Stimulated activated CD4-positive, alpha-beta T cell treated with anti-CD3 and anti-CD28 coated beads, Interleukin-4, amount 100 ng/mL, for 48 hours (primary cell): ENCODE measurements around the gene SLF2.

Experiments
- DNase-seq, 2 donors: peaks; one replicate each; pipeline ENCODE4 v3.0.0-alpha.2; 2020; ENCODE audit warnings: low read depth in 2 of 2

SLF2 gene, protein sequence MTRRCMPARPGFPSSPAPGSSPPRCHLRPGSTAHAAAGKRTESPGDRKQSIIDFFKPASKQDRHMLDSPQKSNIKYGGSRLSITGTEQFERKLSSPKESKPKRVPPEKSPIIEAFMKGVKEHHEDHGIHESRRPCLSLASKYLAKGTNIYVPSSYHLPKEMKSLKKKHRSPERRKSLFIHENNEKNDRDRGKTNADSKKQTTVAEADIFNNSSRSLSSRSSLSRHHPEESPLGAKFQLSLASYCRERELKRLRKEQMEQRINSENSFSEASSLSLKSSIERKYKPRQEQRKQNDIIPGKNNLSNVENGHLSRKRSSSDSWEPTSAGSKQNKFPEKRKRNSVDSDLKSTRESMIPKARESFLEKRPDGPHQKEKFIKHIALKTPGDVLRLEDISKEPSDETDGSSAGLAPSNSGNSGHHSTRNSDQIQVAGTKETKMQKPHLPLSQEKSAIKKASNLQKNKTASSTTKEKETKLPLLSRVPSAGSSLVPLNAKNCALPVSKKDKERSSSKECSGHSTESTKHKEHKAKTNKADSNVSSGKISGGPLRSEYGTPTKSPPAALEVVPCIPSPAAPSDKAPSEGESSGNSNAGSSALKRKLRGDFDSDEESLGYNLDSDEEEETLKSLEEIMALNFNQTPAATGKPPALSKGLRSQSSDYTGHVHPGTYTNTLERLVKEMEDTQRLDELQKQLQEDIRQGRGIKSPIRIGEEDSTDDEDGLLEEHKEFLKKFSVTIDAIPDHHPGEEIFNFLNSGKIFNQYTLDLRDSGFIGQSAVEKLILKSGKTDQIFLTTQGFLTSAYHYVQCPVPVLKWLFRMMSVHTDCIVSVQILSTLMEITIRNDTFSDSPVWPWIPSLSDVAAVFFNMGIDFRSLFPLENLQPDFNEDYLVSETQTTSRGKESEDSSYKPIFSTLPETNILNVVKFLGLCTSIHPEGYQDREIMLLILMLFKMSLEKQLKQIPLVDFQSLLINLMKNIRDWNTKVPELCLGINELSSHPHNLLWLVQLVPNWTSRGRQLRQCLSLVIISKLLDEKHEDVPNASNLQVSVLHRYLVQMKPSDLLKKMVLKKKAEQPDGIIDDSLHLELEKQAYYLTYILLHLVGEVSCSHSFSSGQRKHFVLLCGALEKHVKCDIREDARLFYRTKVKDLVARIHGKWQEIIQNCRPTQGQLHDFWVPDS

DNA sequence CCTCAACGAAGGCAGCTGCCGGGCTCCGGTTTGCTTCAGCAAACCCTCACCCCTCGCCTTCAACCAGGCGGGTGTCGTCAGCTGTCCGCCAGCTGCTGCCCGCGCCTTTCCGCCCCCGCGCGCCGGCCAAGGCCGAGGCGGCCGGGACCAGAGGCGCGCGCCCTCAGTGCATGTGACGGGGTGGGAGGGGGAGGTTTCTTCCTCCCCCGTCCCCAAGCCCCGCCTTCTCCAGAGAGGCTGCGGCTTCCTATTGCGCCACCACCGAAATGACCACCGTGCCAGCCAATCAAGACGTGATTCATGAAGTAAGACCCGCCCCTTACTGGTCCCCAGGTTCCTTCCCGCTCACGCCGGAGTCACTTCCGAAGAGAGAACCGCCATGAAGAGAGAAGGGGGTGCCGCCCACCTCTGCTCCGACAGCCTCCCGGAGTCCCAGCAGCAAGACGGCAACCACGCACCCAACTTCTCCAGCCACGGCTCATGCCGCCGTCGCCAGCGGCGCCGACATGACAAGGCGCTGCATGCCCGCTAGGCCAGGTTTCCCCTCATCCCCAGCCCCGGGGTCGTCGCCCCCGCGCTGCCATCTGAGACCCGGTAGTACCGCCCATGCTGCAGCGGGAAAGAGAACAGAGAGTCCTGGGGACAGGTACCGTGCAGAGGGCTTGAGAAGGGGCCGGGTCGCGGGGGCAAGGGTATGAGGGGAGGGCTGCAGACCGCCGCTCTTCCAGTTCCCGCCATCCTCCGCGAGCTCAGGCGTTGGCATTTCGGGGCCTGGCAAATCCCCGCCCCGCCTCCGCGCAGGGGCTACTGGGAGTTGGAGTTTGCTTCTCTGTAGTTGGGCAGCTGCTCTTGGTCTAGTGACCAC is at the start of gene SLF2:
TSS of gene SLF2 (plus strand) at position 359 of the 865 bp plus-strand sequence. CDS start at position 507, 148 bp downstream.
- DNase-seq, result peak; percentile 85 to 94

DNA sequence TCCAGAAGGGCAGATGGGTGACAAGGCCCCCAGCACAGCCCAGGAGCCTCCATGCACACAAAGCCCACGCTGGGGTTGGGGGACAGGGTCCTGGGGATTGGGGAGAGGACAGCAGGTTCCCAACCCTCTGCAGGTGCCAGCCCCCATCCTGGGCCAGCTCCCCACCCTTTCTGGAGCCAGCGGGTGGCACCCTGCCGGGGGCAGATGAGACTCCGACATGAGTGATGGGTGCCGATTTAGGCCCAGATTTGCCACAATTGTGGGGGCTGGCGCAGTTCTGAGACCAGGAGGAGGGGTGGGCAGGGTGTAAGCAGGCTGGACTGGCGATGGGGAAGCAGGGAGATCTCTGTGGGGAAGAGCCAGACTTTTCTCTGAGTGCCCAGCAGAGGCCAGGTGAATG is 49.3 kb upstream of the SLF2 start:
- no peak for DNase-seq

DNA sequence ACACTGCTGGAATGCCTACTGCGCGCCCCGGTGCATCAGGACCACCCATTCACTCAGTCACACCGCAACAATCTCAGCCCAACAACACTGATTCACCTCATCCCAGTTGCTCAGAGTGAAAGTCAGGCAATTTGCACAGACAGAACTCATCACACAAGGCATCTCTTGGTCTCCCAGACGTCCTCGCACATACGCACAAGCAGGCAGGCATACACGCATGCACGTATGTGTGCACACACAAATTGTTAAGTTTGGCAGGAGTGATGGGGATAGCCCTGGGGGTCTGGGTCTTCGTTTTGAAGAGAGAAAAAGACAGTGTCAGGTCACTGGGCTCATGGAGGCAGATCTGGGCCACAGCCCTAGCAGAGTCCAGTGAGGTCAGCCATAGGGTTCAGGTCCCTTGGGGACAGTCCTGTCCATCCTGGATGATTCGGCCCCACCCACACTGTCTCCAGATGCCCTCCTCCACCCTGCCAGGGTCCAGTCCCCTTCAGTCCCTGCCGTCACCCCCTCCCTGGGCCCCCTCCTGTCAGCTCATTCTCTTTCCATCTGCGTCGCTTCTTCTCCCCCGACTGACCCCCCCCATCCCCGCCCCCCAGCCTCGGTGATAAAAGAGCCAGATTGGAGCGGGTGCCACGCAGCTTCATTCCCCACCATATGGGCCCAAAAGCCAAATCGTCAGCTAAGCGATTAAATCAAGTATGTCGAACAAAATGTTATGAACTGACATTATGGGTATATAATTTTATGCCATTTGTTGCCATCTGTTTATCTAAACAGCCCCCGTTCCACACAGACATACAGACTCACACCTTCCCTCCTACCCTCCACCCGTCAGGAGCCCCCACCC is 48.5 kb upstream of the SLF2 start:
- DNase-seq, result no peak

DNA sequence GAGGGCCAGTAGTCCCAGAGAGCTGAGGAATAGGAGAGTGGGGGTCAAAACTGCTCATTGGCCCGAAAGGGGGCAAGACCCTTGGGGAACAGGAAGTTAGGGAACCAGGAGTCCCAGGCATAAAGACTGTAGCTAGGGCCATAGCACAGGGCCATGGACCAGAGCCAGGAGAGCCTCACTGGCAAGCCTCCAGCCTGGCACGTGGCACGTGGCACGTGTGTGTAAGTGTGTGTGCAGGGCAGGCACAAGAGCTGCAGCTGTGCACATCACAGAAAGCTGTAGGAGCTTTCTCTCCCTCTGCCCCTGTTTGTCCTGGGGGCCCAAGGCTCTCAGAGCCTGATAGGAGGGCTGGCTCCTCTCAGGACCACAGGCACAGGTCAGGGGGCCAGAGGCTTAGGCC is 47.8 kb upstream of the SLF2 start:
- DNase-seq, result no peak

DNA sequence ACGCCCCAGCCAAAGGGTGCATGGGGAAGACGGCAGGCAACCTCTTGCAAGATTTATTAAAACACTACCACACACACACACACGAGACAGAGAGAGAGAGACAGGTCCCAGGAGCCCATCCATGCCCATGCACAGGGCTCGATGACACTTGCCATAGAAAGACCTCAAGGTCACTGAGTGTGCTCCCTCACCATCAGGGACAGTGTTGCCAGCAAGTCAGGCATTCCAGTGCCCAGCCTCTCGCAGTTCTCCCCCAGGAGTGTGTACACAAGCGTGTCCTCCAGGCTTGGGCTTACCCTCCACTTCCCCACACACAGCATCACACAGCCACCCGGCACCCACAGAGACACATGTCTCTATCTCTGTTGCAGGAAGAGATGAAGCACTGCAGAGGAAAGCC is 46.8 kb upstream of the SLF2 start:
- no peak for DNase-seq

DNA sequence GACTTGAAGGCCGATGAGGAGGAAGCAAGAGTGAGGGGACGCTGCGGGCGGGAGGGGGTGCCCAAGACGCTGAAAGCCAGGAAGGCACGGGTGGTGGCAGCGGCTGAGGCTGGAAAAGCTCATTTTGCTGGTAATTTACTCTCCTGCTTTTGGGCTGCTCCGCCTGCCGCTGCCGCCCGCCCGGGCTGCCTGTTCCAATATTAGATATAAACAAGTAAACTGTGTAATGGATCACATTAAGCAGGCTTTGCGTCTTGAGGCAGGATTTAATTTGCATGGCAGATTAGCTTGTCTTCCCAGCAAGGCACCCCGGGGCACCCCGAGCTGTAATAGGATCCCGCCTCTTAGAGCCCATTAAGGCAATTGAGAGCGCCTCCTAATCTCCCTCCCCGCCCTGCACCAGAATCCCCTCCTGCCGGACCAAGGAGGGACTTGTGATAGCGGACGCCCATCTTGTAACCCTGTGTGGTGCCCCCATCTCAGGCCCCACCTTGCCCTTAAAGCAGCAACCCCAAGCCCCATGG is 46.1 kb upstream of the SLF2 start:
- DNase-seq, result no peak

DNA sequence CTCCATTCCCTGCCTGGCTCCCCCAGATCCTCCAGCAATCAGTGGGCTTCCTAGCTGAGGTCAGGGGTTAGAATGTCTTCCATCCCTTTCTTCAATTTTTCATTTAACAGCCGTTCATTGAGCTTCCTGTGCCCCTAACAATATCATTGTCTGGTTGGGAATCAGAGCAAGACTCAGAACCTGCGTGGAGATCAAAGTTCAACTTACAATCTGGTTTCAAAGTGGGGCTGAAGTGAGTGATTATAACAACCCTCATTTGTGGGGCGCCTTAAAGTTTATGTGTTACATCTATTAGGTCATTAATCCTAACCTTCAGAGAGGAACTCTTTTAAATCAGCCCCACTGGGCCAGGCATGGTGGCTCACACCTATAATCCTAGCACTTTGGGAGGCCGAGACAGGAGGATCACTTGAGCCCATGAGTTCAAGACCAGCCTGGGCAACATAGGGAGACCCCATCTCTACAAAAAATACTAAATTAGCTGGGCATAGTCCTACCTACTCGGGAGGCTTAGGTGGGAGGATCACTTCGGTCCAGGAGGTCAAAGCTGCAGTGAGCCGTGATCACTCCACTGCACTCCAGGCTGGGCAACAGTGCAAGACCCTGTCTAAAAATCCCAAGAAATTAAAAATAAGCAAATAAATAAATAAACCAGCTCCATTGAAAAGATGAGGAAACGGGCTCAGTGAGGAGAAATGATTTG is 45.4 kb upstream of the SLF2 start:
- no peak for DNase-seq

DNA sequence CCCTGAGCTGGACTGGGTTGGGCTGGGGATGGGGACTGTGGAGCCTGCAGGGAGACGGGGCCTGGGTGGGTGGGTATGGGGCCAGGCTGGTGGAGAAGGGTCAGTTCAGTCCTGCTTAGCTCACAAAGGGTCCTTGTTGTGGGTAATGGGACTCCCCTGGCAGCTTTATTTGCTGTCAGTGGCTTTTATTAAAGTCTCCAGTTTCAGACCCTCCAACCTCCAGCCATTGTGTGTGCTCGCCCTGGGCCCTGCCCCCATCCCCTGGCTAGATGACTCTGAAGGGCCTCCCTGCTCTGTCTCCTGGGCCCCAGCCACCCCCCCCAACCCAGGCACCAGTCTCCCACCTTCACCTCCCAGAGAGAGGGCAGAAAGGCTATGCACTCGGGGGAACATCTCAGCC is 44.4 kb upstream of the SLF2 start:
- DNase-seq, result no peak

DNA sequence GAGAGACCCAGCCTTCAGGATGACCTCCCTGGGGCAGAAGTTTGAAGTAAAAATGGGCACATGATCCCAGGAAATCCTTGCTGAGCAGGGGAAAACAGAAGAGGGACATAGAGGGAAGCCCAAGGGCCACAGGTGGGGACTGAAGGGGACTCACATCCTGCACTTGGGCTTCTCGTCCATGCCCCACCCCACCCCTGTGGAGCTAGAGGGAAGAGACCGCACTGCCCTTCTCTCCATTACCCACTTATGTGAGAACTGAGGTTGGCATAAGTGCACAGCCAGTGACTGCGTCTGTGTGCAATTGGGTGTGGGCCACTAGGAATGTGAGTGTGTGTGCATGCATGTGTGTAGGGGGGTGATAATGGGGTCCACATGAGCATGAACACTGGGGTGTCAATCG is 43.4 kb upstream of the SLF2 start:
- no peak for DNase-seq

DNA sequence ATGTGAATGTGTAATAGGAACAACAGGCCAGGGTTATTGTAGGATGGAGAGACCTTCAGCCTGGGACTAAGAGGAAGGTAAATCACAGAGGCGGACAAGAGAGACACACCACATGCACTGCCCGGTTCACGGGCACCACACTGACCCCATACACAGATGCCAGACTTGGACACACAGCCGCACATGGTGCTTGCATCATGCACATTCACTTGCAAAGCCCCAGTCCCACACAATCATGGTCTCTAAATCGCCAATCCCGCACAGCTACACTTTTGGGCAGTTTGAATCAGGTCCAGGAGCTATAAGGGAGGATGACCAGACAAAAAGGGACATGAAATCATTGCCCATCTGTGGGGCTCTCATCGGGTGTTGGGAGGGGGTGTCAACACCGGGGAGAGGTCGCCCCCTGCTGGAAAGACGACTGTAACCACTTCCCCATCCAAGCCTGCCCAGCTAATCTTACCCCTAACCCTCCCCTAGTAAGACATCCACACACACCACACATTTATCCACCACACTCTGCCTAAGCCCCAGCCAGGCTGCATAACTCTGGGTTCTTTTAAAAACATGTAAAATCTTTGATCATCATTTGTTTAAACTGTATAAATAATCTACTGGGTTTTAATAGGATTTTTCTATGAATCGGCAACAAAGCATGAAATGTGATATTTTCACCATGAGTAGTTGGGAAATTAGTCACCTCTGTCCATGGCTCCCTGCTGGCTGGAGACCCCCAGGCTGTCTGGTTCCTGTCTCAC is 40.5 kb upstream of the SLF2 start:
- peak; percentile 68 to 77 for DNase-seq

DNA sequence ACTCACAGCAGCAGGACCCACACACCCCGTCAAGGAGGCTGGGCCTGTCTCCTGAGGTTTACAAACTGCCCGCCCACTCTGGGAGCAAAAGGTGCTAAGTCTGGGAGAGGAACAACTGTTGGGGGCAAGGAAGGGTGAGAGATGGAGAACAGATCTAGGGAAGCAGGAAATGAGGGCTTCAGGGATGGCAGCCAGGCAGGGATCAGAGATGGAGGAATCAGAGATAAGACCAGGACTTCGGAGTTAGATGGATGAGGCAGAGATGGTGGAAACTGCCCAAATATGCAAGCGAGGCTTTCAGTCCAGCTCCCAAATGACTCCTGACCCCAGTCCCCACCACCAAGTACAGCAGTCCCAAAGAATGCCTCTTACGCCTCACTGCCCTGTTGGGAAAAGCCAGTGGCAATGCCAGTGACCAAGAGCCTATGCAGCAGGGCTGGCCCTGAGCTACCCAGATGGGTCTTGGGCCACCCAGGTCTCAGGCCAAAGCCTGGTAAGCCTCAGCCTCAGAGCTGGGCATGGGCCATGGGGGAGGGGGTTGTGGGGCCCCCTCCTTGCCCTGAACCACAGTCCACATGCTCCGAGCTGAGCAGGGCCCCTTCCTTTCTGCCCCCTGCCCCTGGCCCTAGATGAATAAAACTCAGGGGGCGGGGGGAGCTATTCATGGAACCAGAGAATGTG is 39.5 kb upstream of the SLF2 start:
- DNase-seq, result no peak

DNA sequence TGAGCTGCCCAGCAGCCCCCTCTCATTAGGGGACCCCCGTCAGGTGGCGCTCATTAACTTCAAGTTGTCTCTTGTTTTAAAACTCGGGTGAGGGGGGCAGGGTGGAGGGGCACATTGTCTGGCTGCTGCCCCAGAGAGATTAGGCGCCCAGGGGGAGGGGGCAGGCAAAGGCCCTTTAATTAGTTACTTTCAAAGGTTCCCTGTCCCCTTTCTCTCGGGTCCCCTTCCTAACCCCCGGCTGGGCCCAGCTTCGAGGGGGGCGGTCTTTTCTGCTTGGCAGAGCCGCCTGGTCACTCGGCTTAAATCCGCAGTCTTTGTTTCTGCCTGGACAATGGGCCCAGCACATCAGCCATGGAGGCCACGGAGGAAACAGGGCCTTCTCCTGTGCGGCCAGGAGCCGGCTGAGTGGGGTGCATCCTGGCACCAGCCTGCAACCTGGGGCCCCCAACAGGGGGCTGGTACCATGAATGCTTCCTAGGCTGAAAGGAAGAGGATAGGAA is 38.9 kb upstream of the SLF2 start:
- DNase-seq, result no peak

DNA sequence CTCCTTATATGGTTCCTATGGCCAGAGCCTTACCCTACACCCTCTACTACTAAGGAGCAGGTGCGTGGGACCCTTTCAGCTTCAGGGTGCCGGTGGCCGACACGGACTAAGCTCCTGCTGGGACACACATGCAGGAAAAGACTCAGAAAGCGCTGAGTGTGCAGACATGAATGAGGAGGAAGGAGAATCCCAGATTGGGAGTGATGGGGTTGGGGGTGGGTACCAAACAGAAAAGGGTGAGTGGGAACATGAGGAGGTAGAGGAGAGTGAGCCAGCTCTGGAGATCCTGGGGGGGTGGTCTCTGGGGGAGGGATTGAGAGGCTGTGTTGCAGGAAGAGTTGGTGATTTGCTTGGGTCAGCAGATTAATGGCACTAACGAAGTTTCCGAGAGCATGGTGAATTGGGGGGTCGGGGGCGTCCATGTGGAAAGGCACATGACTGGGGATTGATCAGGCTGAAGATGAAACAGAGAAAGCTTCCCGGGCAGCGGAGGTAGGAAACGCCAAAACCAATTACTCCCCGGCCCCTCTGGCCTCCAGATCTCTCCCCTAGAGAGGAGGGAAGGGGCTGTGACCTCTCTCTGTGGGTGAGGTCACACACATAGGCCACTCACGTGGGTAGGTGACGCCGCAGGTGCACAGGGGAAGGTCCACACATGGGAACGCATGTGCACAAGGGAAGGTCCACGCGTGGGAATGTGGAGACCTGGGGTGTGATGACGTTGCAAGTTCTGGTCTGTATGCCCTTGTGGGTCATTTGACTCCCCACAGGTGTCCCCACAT is 37.9 kb upstream of the SLF2 start:
- DNase-seq, result no peak

DNA sequence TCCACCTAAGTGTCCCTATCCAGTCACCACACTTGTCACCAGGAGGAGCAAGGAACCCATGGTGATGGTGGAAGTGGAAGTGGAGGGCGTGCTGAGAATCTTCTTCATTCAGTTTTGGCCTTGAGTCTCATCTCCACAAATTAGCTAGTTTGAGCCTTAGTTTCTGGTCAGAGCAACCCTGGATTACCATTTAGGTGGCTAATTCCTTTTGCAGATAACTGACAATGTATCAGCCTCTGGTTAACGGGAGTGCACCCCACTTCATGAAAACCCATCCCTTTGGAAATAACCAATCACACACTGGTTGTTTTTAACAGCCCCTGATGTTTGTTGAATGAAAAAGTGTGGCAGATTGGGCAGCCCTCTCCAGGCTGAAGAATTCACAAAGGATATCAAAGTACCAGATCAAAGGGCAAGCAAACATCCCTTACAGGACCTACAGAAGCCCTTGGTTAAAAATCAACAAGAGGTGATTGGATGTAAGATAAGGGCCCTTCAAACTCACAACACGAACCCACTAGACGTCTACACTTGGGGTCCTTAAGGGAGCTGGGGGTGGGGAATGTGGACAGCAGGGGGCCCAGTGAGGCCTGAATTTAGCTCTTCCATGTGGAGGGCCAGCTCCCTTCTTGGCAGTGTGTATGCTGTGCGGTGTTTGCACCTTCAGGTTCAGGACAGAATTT is 37.1 kb upstream of the SLF2 start:
- DNase-seq, result no peak

DNA sequence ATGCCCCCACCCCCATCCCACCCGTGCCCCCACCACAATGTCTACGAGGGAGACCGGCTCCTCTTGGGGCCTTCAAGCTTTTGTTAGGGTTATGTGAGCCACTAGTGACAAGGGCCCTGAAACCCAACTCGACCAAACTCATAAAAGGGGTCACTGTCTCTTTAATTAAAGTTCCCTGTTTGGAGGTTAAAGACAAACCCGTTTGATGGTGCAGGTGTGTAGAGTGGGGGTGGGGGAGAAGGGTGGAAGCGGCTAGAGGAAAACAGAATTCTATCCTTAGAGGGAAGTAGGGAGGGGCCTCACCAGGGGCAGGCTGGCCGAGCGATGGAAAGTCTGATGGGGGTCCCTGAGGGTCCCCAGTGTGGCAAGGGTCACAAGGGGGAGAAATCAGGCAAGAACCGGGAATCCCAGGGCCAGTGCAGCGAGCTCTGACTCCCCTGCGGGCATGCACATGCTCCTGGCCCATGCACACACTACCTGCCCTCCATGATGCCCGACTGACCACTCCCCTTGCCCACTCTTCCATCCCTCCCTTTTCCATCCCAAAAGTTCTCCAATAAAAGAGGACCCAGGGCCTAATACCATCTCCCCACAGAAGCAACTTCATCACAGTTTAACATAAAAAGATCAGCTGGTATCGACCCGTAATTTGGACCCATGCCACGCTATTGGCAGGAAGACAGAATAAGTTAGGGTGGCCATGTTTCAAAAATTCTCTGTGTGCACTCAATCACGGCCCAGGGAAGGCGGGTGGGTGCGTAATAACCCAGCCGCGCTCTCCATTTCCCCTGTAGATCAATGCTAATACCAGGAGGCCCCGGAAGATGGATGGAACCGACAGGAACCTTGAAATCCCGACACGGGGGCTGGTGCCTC is 35.9 kb upstream of the SLF2 start:
- no peak for DNase-seq

DNA sequence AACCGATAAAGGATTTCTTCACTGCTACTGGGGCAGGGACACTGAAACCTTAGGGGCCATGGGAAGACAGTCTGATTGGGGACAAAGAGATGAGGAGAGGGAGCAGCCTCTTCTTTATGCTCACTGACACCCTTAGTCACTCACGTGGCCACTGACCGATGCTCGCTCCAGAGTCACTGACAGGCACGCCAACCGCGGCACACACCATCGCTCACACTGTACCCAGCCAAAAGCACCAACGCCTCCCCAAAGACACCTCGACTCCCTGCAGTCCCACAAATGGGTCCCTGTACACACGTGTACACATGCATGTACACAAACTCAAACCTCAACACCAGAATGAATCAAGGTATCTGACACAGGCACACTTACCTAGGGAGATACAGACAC is 35.3 kb upstream of the SLF2 start:
- DNase-seq, result no peak
